HL-60/S4 treated with retinoic acid at 250 ng/mL for 4 days and 3 days (cell line): Measurements from ENCODE around the gene PDZD8.
"Not testable (repeated sequence)": the region's sequence is repeated elsewhere in the genome, so short reads cannot be mapped to it uniquely, and the experiment has no call there.

Experiments
- in situ Hi-C: fragments of 300-500 bp; cut with MboI; formaldehyde crosslinking; loops from 2 replicates; pipeline ENCODE4 v1.7.0; 2022; ENCODE audit warnings: low sequenced_read_pairs

PDZD8 gene

GRCh38 chr10:117350909-117351308, 24.3 kb downstream of the PDZD8 start:
- in situ Hi-C loops, result no loop called here

DNA sequence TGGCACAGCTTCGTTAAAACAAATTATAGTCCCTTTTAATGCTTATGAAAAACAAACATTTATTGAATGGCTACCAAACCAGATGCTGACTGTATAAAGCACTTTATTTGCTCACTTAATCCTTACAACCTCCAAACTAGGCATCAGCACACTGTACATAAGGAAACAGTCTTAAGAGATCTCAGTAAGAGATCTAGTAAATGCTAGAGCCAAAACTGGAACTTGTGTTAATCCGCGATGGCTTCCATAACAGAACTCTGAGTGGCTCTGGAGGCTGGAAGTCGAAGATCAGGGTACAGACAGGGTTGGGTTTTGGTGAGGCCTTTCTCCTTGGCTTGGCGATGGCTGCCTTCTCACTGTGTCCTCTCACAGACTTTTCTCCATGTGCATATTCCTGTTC, 27.0 kb downstream of the PDZD8 start:
- in situ Hi-C loops, result no loop called here

- in situ Hi-C loops, result no loop called here
These were observed 28.7 kb downstream of the PDZD8 start for GRCh38 chr10:117346574-117346973.

DNA sequence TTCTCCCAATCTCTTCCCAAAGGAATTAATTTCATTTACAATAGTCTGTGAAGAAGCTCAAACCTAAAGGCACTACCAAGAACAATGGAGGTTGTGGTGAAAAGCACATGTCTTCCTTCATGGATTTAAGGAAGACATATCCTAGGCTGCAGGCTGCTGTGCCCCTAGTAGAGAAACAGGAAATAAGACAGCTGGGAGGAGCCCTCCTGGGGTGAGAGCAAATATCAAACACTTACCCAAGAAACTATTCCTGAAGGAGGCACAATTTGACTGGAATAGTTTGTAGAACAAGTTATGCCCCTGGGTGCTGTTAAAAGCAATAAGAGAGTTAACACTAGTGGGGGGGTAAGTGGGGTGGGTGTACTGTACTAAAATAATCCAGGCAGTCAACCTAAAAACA, 30.1 kb downstream of the PDZD8 start:
- in situ Hi-C loops, result no loop called here

DNA sequence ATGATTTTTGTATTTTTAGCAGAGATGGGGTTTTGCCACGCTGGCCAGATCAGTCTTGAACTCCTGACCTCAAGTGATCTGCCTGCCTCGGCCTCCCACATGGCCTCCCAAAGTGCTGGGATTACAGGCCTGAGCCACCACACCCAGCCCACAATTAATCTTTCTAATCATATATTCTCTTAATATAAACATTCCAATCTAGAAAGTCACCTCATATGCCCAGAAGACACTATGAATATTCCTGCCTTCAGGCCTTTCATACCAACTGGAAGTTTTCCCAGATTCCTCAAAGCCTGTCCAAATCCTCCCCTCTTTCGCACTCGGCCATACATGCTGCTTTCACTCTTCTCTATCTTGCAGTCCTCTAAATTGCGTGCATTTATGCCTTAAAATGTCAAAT, 32.6 kb downstream of the PDZD8 start:
- in situ Hi-C loops, result no loop called here

GRCh38 chr10:117341061-117341460, 34.2 kb downstream of the PDZD8 start:
- in situ Hi-C loops, result no loop called here

DNA sequence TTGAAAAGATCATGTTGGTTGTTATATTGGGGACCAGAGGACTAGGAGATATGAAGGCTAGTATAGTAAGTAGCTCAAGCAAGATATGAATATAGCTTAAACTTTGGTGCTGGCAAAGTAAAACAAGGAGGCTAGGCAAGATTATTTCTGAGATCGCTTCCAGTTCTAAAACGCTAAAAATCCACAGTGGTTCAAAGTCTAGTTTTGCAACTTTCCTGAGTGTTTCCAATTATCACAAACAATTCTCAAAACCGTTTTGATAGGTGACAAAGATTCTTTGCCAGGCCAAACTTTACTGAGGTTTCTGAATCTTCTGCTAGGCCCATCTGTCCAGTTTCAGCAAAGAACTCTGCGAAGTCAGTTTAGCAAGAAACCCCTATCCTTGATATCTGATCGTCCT, 35.3 kb downstream of the PDZD8 start:
- in situ Hi-C loops, result no loop called here

- in situ Hi-C loops, result no loop called here
These were observed 35.7 kb downstream of the PDZD8 start for GRCh38 chr10:117339578-117339977.

DNA sequence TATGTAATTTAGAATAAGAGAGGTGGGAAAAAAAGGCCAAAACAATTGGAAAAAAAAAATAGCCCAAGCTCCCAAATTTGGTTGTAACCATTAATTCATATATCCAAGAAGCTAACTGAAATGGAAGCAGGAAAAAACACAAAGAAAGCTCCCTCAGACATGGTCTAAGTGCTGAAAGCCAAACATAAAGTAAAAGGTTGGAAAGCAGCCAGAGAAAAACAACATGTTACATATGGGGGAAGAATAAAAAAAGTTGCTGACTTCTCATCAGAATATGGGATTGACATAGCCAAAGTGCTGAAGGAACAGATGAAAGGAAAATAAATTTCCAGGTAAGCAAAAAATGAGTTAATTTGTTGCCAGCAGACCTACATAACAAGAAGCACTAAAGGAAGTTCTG, 40.3 kb downstream of the PDZD8 start:
- in situ Hi-C loops, result no loop called here

- in situ Hi-C loops, result no loop called here
These were observed 41.2 kb downstream of the PDZD8 start for GRCh38 chr10:117334066-117334465.

- in situ Hi-C loops, result no loop called here
These were observed 48.0 kb downstream of the PDZD8 start for GRCh38 chr10:117327262-117327661.

- in situ Hi-C loops, result no loop called here
These were observed 50.9 kb downstream of the PDZD8 start for GRCh38 chr10:117324367-117324766.

GRCh38 chr10:117322260-117322659, 53.0 kb downstream of the PDZD8 start:
- in situ Hi-C loops, result no loop called here

GRCh38 chr10:117320050-117320665, 55.1 kb downstream of the PDZD8 start:
- in situ Hi-C loops, result no loop called here

DNA sequence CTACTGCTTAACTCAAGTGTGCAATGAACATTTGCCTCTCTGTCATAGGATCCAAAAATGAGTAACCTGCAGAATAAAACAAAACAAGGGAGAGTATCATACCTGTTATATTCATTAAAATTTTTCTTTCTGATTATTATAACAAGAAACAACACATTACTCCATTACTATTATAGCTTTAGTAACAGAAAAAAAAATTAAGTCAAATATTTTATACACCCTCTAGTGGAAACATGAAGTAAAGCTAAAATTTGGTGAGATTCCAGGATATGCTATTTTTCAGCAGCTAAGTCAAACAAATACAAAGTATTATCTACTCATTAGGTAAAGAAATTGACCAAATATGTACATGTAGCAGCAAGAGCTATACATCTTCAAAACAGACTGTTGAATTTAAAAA, 56.3 kb downstream of the PDZD8 start:
- in situ Hi-C loops, result loop anchor here (10.0 kb wide), 1 partner anchor 94 kb away; no protein-coding TSS in a partner anchor

DNA sequence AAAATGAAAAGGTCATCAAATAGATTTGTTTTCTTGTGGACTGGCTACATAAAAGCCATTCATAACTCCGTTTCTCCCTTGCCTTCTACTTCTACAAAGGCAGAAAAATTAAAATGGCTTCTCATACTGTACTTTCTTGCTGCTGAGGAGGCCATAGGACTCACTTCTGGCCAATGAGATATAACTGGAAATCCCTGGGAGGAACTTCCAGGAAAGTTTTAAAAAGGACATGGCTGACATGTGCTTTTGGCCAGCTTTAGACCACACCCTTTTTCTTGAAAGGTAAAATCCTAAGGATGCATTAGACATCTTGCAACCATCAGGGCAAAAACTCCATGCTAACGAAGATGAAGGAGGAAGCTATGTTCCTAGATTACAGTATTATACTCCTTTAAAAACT, 58.5 kb downstream of the PDZD8 start:
- in situ Hi-C loops, result loop anchor here (10.0 kb wide), 1 partner anchor 92 kb away; no protein-coding TSS in a partner anchor

GRCh38 chr10:117313641-117314040, 61.6 kb downstream of the PDZD8 start:
- in situ Hi-C loops, result loop anchor here (10.0 kb wide), 1 partner anchor 89 kb away; no protein-coding TSS in a partner anchor

DNA sequence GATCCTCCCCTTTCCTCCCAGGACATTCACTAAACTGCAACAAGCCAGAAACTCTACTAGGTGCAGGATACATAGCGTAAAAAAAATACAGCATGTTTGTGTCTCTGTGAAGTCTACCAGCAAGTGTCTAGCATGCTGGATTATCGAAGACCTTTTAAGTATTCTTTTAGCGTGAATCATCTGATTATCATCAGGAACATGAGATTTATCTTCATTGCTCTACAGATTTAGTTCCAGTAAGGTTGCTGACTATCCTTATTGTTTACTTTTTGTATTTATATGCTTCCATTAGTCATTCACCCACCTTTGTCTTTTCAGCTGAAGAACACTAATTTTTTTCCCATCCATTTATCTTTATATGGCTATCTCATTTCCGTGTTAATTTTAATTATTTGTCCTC, 62.8 kb downstream of the PDZD8 start:
- in situ Hi-C loops, result loop anchor here (10.0 kb wide), 1 partner anchor 88 kb away; no protein-coding TSS in a partner anchor

GRCh38 chr10:117311261-117311660, 64.0 kb downstream of the PDZD8 start:
- in situ Hi-C loops, result loop anchor here (10.0 kb wide), 1 partner anchor 86 kb away; no protein-coding TSS in a partner anchor

DNA sequence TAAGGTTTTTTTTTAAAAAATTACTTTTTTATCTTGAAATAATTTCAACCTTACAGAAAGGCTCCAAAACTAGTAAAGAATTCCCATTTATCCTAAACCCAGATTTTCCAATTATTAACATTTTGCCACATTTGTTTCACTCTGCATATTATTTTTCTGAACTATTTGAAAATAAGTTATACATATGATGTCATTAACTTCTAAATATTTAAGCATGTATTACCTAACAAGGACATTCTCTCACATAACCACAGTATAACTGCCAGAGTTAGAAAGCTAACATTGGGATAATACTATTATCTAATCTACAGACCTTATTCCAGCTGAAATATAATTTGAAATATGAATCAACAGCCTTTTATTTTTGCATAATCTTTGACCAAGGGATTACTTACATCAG, 68.6 kb downstream of the PDZD8 start:
- in situ Hi-C loops, result no loop called here

GRCh38 chr10:117303451-117303850, 71.8 kb downstream of the PDZD8 start:
- in situ Hi-C loops, result not testable (repeated sequence)

GRCh38 chr10:117300671-117301070, 74.6 kb downstream of the PDZD8 start:
- in situ Hi-C loops, result no loop called here

DNA sequence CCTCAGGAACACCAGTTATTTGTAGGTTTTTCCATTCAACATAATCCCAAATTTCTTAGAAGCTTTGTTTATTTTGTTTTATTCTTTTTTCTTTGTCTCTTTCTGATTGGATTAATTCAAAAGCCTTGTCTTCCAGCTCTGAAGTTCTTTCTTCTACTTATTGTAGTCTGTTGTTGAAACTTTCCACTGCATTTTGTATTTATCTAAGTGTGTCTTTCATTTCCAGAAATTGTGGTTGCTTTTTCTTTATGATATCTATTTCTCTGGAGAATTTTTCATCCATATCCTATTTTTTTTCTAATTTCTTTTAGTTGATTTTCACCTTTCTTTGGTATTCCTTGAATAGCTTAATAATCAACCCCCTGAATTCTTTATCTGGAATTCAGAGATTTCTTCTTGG, 75.8 kb downstream of the PDZD8 start:
- in situ Hi-C loops, result no loop called here
